Urothelium cell line (cell line): ENCODE results near the gene SMTN.

Experiments
- DNase-seq: peaks from one replicate; pipeline ENCODE4 v3.0.0; 2011; ENCODE audit warnings: low spot score, mixed read lengths
- FAIRE-seq: peaks from 2 replicates; lab custom pipeline; 2011; peaks lifted over from hg19 to GRCh38; lab: Jason Lieb, UNC

Gene SMTN

GRCh38 chr22:31148488-31148887, 67.4 kb downstream of the SMTN start:
- DNase-seq (no peak), FAIRE-seq (no peak)

GRCh38 chr22:31148953-31149627, 68.0 kb downstream of the SMTN start:
- DNase-seq: peak; percentile 86
- FAIRE-seq: peak; percentile 87

GRCh38 chr22:31150615-31151014, 69.5 kb downstream of the SMTN start:
- no peak for DNase-seq
- no peak for FAIRE-seq

GRCh38 chr22:31151872-31152271, 70.8 kb downstream of the SMTN start:
- DNase-seq (no peak), FAIRE-seq (no peak)

GRCh38 chr22:31153357-31153756, 72.2 kb downstream of the SMTN start:
- DNase-seq (no peak), FAIRE-seq (no peak)
